Measurements from ENCODE around the gene ALG12. TPM values are rescaled to one million over a fixed set of nuclear protein-coding genes. Genes with fewer than 3 reads are reported as not detected.

The ALG12 gene
- total and polyA plus RNA-seq, 2 of the 13 experiments (the other 11 are each of a cell fraction or from before 2014, with no cell fraction given) = 7.8 to 15.8 TPM

GRCh38 chr22:49948116-49948957 is 30.1 kb upstream of the ALG12 start (continued):
- TF ChIP-seq ZNF691 (CRISPR knock-in tag; IDR thresholded peaks at IDR 0.05; ENCODE audit: borderline replicate concordance, low read depth) (0 out of 2 replicates have a peak, but pooled peaks have one; percentile 13), SALL2 (CRISPR knock-in tag; IDR thresholded peaks at IDR 0.05) (no peak), SSRP1 (CRISPR knock-in tag; IDR thresholded peaks at IDR 0.05) (peak; percentile 52; the same call in 1 of the 2 replicates)

DNA sequence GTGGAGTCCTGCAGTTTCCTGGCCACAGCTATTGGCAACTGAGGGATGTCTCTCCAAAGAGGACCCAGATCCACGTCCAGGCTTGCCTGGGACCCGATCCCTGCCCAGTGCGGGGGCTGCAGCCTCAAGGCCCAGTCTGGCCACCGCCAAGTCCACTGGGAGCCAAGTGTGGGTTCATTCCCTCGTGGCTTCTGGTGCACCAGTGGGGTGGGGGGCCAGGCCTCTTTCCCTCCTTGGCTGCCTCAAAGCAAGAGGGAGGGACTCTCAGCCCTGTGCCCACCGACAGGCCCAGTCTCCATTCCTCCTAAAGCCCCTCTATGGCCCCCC is 29.0 kb upstream of the ALG12 start:
- POLR2A ChIA-PET = interaction anchor here (1.0 to 18.6 kb wide), 4 partner anchors 12 to 121 kb away, joined by 3 to 722 read pairs (median 144); partner anchors contain the start of gene PIM3
- TF ChIP-seq ZNF746 (CRISPR knock-in tag; IDR thresholded peaks at IDR 0.05) (peak; percentile 62; the same call in 1 of the 2 replicates), ZNF280B (CRISPR knock-in tag; IDR thresholded peaks at IDR 0.05; ENCODE audit: borderline replicate concordance) (peak; percentile 17; the same call in 1 of the 2 replicates), ZNF576 (CRISPR knock-in tag; IDR thresholded peaks at IDR 0.05) (no peak), HNRNPL (IDR thresholded peaks at IDR 0.05; ENCODE audit: low read depth, low read length) (peak; percentile 8; the same call in 1 of the 2 replicates), GABPB1 (CRISPR knock-in tag; IDR thresholded peaks at IDR 0.05) (0 out of 2 replicates have a peak, but pooled peaks have one; percentile 3), SAP130 (CRISPR knock-in tag; IDR thresholded peaks at IDR 0.05; ENCODE audit: low read depth) (peak; percentile 2; the same call in 1 of the 2 replicates), ZC3H13 (CRISPR knock-in tag; IDR thresholded peaks at IDR 0.05) (0 out of 2 replicates have a peak, but pooled peaks have one; percentile 13), ZFP1 (CRISPR knock-in tag; IDR thresholded peaks at IDR 0.05) (no peak), POLR2AphosphoS5 (IDR thresholded peaks at IDR 0.05; ENCODE audit: low read depth, low read length) (0 out of 2 replicates have a peak, but pooled peaks have one; percentile 13), PPARG (CRISPR knock-in tag; conservative IDR thresholded peaks at IDR 0.05) (no peak)
- TF ChIP-seq, protein P1, sequence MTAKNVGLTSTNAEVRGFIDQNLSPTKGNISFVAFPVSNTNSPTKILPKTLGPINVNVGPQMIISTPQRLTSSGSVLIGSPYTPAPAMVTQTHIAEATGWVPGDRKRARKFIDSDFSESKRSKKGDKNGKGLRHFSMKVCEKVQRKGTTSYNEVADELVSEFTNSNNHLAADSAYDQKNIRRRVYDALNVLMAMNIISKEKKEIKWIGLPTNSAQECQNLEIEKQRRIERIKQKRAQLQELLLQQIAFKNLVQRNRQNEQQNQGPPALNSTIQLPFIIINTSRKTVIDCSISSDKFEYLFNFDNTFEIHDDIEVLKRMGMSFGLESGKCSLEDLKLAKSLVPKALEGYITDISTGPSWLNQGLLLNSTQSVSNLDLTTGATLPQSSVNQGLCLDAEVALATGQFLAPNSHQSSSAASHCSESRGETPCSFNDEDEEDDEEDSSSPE (CRISPR knock-in tag; IDR thresholded peaks at IDR 0.05) = no peak
- TF ChIP-seq, protein P2, sequence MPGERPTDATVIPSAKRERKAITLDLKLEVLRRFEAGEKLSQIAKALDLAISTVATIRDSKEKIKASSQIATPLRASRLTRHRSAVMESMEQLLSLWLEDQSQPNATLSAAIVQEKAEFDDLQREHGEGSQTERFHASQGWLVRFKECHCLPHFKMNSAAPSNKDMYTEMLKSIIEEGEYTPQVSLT (CRISPR knock-in tag; IDR thresholded peaks at IDR 0.05; ENCODE audit: borderline replicate concordance, low read depth) = no peak
- TF ChIP-seq, protein P3, sequence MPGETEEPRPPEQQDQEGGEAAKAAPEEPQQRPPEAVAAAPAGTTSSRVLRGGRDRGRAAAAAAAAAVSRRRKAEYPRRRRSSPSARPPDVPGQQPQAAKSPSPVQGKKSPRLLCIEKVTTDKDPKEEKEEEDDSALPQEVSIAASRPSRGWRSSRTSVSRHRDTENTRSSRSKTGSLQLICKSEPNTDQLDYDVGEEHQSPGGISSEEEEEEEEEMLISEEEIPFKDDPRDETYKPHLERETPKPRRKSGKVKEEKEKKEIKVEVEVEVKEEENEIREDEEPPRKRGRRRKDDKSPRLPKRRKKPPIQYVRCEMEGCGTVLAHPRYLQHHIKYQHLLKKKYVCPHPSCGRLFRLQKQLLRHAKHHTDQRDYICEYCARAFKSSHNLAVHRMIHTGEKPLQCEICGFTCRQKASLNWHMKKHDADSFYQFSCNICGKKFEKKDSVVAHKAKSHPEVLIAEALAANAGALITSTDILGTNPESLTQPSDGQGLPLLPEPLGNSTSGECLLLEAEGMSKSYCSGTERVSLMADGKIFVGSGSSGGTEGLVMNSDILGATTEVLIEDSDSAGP (CRISPR knock-in tag; IDR thresholded peaks at IDR 0.05; ENCODE audit: borderline replicate concordance) = peak; percentile 20; the same call in 1 of the 2 replicates

More for the DNA sequence above, 29.0 kb upstream of the ALG12 start:
- BruUV-seq (replicated peaks) = no TSS peak
- Histone ChIP-seq H3K4me1 (ENCODE audit: insufficient read depth, low read length) (peaks cover 93% of the 10 kb centered on the region), H3K36me3 (replicated peaks in 1 of 2; ENCODE audit: control insufficient read depth in 1 of 2, insufficient read depth in 2 of 2, low read length in 2 of 2) (no peaks in the 10 kb centered on the region), H4K20me1 (ENCODE audit: insufficient read depth, low read length) (no peaks in the 10 kb centered on the region), H3K79me2 (ENCODE audit: insufficient read depth, low read length) (peaks cover 3% of the 10 kb centered on the region), H3K9ac (ENCODE audit: insufficient read depth, low read depth, low read length) (peak overlapping the region; percentile 81), H3K27ac (ENCODE audit: extremely low read length, insufficient read depth, low read length) (peak overlapping the region; percentile 15), H3K27me3 (ENCODE audit: control insufficient read depth in 1 of 2, insufficient read depth in 2 of 2, low read length in 2 of 2) (no peaks in the 10 kb centered on the region), H3K4me3 (replicated peaks in 1 of 3; ENCODE audit: insufficient read depth in 1 of 3, low read depth in 2 of 3, low read length in 3 of 3) (peak overlapping the region; percentile 60 to 74 (median 64); a peak in 5 of 6 replicates), H3K9me3 (ENCODE audit: low read length) (no peaks in the 10 kb centered on the region), H2AFZ (ENCODE audit: low read length) (no peak overlapping the region), H3K4me2 (ENCODE audit: low read depth, low read length) (peak overlapping the region; percentile 92)
- CTCF ChIA-PET (ENCODE audit: low intra/inter-chr PET ratio, low total read pairs) = no interaction called here
- in situ Hi-C loops (cut with HindIII; ENCODE audit: extremely low pct_ligation_motif_present, low pct_unique_long_range_greater_than_20kb) (no loop called here), intact Hi-C loops (cut with micrococcal nuclease; ENCODE audit: unreplicated experiment) (no loop called here)
- FAIRE-seq (no peak), DNase-seq (ENCODE audit: low spot score) (no peak), ATAC-seq (no peak)
- 20% methylated on average over 1 of the region's 6 CpGs for WGBS (ENCODE audit: low lambda C conversion rate)
